Endothelial cell of umbilical vein (primary cell): ENCODE data around the gene SLC34A1. TPM values are rescaled to one million over a fixed set of nuclear protein-coding genes. Genes with fewer than 3 reads are reported as not detected.

Experiments used
- BruUV-seq: library from RNA; stranded (reverse); fragments of 400-500 nt; replicated peaks from 2 replicates; lab custom pipeline; 2021; lab: Mats Ljungman, UMichigan
- CTCF ChIA-PET: fragments of 300-600, 350-600 bp; sonication (Branson Sonifier 250); formaldehyde crosslinking; loops from one replicate; lab custom pipeline; 2021; ENCODE audit warnings: antibody characterized with exemption, inconsistent platforms; lab: Charles Lee
- POLR2A ChIA-PET: fragments of 300-600, 350-600 bp; sonication (Branson Sonifier 250); formaldehyde crosslinking; loops from one replicate; lab custom pipeline; 2021; ENCODE audit warnings: antibody characterized with exemption, inconsistent platforms; lab: Charles Lee
- DNase-seq: peaks from one replicate; pipeline ENCODE4 v3.0.0-alpha.2; 2011; ENCODE audit warnings: low read depth, low spot score
- FAIRE-seq: peaks from 2 replicates; lab custom pipeline; 2011; peaks lifted over from hg19 to GRCh38; lab: Jason Lieb, UNC
- H2AFZ ChIP-seq: 2 replicates; pipeline ENCODE4 v1.6.0; 2012; ENCODE audit warnings: low read depth, low read length, control low read depth, inconsistent platforms
- H3K27ac ChIP-seq: 2 replicates; pipeline ENCODE4 v1.5.1; 2011; ENCODE audit warnings: low read depth, mild to moderate bottlenecking, control low read depth, low read length, moderate library complexity; ENCODE audit not compliant: insufficient read depth
- H3K27me3 ChIP-seq, 2 experiments: 2 replicates each; pipeline versions ENCODE4 v1.6.0 to v1.6.1; 2011; ENCODE audit warnings: low read length in 2 of 2, mixed read lengths in 1 of 2; ENCODE audit not compliant: control insufficient read depth in 2 of 2, insufficient read depth in 2 of 2
- H3K36me3 ChIP-seq, 2 experiments: 2 replicates in 1 of 2; 3 replicates in 1 of 2; pipeline ENCODE4 v1.5.1; 2011; ENCODE audit warnings: low read length in 2 of 2, mild to moderate bottlenecking in 1 of 2, moderate library complexity in 1 of 2; ENCODE audit not compliant: control insufficient read depth in 2 of 2, insufficient read depth in 2 of 2; ENCODE audit errors: extremely low read depth in 1 of 2
- H3K4me1 ChIP-seq: 3 replicates; pipeline ENCODE4 v1.5.1; 2011; ENCODE audit warnings: mild to moderate bottlenecking, low read length; ENCODE audit not compliant: control insufficient read depth, insufficient read depth; ENCODE audit errors: extremely low read depth
- H3K4me2 ChIP-seq: 2 replicates; pipeline ENCODE4 v1.6.1; 2011; ENCODE audit warnings: low read length, control low read depth, mixed read lengths; ENCODE audit not compliant: insufficient read depth
- H3K4me3 ChIP-seq, 3 experiments: fragments of 200-600 bp in 1 of 3; sonication (generic), shearing (Covaris generic) in 1 of 3; replicated peaks in 1 of 3; 2 replicates each; pipeline ENCODE4 v1.5.1; 2011 to 2016; ENCODE audit warnings: control low read depth in 3 of 3, low read length in 3 of 3, mild to moderate bottlenecking in 2 of 3, inconsistent platforms in 1 of 3, low read depth in 1 of 3, moderate library complexity in 1 of 3; ENCODE audit not compliant: insufficient read depth in 1 of 3
- H3K79me2 ChIP-seq: 2 replicates; pipeline ENCODE4 v1.6.0; 2012; ENCODE audit warnings: low read length, inconsistent platforms; ENCODE audit not compliant: control insufficient read depth, insufficient read depth
- H3K9ac ChIP-seq: replicated peaks from 2 replicates; pipeline ENCODE3; 2011; ENCODE audit warnings: low read length, control low read depth; ENCODE audit not compliant: insufficient read depth; ENCODE audit errors: extremely low read depth
- H3K9me1 ChIP-seq: replicated peaks from 3 replicates; pipeline ENCODE4 v1.6.0; 2011; ENCODE audit warnings: mild to moderate bottlenecking, low read length; ENCODE audit not compliant: control insufficient read depth, insufficient read depth; ENCODE audit errors: extremely low read depth
- H3K9me3 ChIP-seq: replicated peaks from 2 replicates; pipeline ENCODE4 v1.5.1; 2012; ENCODE audit warnings: low read length, inconsistent platforms; ENCODE audit not compliant: control insufficient read depth, insufficient read depth
- H4K20me1 ChIP-seq: replicated peaks from 2 replicates; pipeline ENCODE3; 2011; ENCODE audit warnings: mild to moderate bottlenecking, low read length; ENCODE audit not compliant: control insufficient read depth, insufficient read depth; ENCODE audit errors: extremely low read depth
- EZH2 ChIP-seq: IDR thresholded peaks from 2 replicates; pipeline ENCODE4 v1.6.1; 2012; ENCODE audit warnings: borderline replicate concordance, low read depth, mild to moderate bottlenecking, moderate library complexity, low read length, inconsistent platforms; ENCODE audit not compliant: severe bottlenecking
- JUN ChIP-seq: IDR thresholded peaks from 2 replicates; pipeline ENCODE4 v1.6.1; 2011; ENCODE audit warnings: borderline replicate concordance, low read depth; ENCODE audit not compliant: insufficient read length, insufficient read depth
- dilution Hi-C: fragments of 300-500 bp; cut with MboI; formaldehyde crosslinking; loops from one replicate; pipeline ENCODE4 v1.15.0; 2019; ENCODE audit warnings: low sequenced_read_pairs; ENCODE audit not compliant: extremely low pct_ligation_motif_present
- intact Hi-C: fragments of 100-400 bp; cut with micrococcal nuclease; formaldehyde crosslinking; loops from one replicate; pipeline ENCODE4 v1.10.0; 2022
- polyA plus RNA-seq, 4 experiments: library from polyadenylated mRNA; depleted of rRNA in 3 of 4; stranded (reverse) in 3 of 4; unstranded in 1 of 4; fragments of >200 nt; gene quantifications; 2 replicates each; pipeline versions ENCODE4 v1.2.1 to v1.2.3, GENCODE V29; 2011 to 2012; ENCODE audit warnings: missing spikeins in 1 of 4
- total RNA-seq: library from RNA; stranded (reverse); gene quantifications from 2 replicates; pipeline ENCODE4 v1.2.3, GENCODE V29; 2021
- TF ChIP-seq, protein P1 (sequence below), 2 donors: IDR thresholded peaks; 1 replicate in 1 of 2; 2 replicates in 1 of 2; pipeline ENCODE4 v1.5.1; 2011; ENCODE audit warnings: low read length in 2 of 2, mild to moderate bottlenecking in 2 of 2, moderate library complexity in 2 of 2, control low read depth in 1 of 2, inconsistent platforms in 1 of 2, low read depth in 1 of 2; ENCODE audit not compliant: insufficient read depth in 1 of 2; ENCODE audit errors: extremely low read depth in 1 of 2

Gene SLC34A1
- total and polyA plus RNA-seq, 2 donors (not counting 3 experiments of a cell fraction or from before 2014, with no cell fraction given), result not detected

DNA sequence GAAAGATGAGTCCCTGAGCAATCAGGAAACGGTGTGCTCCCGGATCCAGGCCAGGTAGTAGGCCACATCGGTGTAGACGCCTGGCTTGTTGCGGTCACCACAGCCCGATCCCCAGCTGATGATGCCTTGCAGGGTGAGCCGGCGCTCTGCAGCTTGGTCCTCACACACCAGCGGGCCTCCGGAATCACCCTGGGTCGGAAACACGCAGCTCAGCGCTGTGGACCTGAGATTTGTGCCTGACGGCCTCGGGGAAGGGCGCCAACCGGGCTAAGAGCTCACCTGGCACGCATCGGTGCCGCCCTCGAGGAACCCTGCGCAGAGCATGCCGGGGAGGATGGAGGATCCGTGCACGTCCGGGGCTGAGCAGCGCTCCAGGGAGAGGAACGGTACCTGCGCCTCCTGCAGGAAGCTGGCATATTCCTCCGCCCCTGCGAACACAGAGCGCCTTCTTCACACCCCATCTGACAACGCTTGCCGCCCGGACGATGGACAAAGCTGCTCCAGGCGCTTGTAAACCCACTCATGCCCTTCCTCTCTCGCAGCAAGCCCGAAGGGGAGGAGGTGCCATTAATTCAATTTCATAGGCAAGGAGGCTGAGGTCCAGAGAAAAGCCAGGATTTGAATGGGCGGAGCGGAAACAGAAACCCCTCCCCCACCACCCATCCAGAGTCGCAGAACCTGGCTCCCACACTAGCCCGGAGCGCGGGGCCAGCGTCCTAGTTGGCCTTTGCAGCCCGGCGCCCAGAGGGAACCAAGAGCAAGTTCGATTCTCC is 18.2 kb downstream of the SLC34A1 start:
- Histone ChIP-seq H2AFZ (no peak overlapping the region), H3K9ac (no peak overlapping the region), H3K36me3 (no peaks in the 10 kb centered on the region), H3K9me3 (no peaks in the 10 kb centered on the region), H3K4me2 (no peak overlapping the region), H3K79me2 (no peaks in the 10 kb centered on the region), H3K27ac (no peak overlapping the region), H3K4me3 (no peak overlapping the region), H3K9me1 (no peaks in the 10 kb centered on the region), H3K27me3 (peaks cover 33 to 39% of the 10 kb centered on the region in 2 experiments), H3K4me1 (peaks cover 23% of the 10 kb centered on the region), H4K20me1 (no peaks in the 10 kb centered on the region)
- dilution Hi-C loops (no loop called here), intact Hi-C loops (loop anchor here (1.0 kb wide), 2 partner anchors 84 to 99 kb away; no protein-coding TSS in a partner anchor)
- POLR2A ChIA-PET, result no interaction called here
- DNase-seq (no peak), FAIRE-seq (peak; percentile 57)
- TF ChIP-seq JUN, result no peak
- TF ChIP-seq EZH2, result peak; percentile 89
- TF ChIP-seq, protein P1, sequence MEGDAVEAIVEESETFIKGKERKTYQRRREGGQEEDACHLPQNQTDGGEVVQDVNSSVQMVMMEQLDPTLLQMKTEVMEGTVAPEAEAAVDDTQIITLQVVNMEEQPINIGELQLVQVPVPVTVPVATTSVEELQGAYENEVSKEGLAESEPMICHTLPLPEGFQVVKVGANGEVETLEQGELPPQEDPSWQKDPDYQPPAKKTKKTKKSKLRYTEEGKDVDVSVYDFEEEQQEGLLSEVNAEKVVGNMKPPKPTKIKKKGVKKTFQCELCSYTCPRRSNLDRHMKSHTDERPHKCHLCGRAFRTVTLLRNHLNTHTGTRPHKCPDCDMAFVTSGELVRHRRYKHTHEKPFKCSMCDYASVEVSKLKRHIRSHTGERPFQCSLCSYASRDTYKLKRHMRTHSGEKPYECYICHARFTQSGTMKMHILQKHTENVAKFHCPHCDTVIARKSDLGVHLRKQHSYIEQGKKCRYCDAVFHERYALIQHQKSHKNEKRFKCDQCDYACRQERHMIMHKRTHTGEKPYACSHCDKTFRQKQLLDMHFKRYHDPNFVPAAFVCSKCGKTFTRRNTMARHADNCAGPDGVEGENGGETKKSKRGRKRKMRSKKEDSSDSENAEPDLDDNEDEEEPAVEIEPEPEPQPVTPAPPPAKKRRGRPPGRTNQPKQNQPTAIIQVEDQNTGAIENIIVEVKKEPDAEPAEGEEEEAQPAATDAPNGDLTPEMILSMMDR (IDR thresholded peaks at IDR 0.05; ENCODE audit: extremely low read depth in 1 of 2, insufficient read depth in 1 of 2, low read depth in 1 of 2, low read length in 2 of 2), result peak; percentile 18 to 41
- CTCF ChIA-PET, result interaction anchor here (0.7 to 7.1 kb wide), 24 partner anchors 9 to 331 kb away, joined by 3 to 288 read pairs (median 10); partner anchors contain the start of genes GRK6, PDLIM7, PRR7 and SLC34A1
- BruUV-seq, result no TSS peak
